HEK293T (cell line): Measurements from ENCODE around the gene PTPRM.

Source experiments
- CTCF ChIA-PET: fragments of 350-600 bp; formaldehyde crosslinking; extraction: SDS; loops from one replicate; lab custom pipeline; 2021; ENCODE audit warnings: antibody characterized with exemption, inconsistent platforms; lab: Yijun Ruan, JAX
- POLR2A ChIA-PET: fragments of 350-600 bp; formaldehyde crosslinking; extraction: SDS; loops from one replicate; lab custom pipeline; 2020; ENCODE audit warnings: antibody characterized with exemption, inconsistent platforms; lab: Yijun Ruan, JAX
- DNase-seq: peaks from one replicate; pipeline ENCODE4 v3.0.0; 2012; ENCODE audit warnings: mixed read lengths; ENCODE audit errors: extremely low spot score
- ARNT ChIP-seq: fragments of 450-650 bp; IDR thresholded peaks from 2 replicates; pipeline ENCODE4 v1.6.1; 2017; ENCODE audit warnings: mild to moderate bottlenecking
- BHLHE40 ChIP-seq: fragments of 450-650 bp; IDR thresholded peaks from 2 replicates; pipeline ENCODE4 v1.6.1; 2016; ENCODE audit warnings: mild to moderate bottlenecking, moderate library complexity, borderline replicate concordance
- CTBP1 ChIP-seq: fragments of 450-650 bp; IDR thresholded peaks from 2 replicates; pipeline ENCODE4 v1.6.1; 2016; ENCODE audit warnings: borderline replicate concordance
- ELF4 ChIP-seq: fragments of 450-650 bp; IDR thresholded peaks from 2 replicates; pipeline ENCODE4 v1.6.1; 2017; ENCODE audit warnings: antibody characterized with exemption
- FOXA1 ChIP-seq: fragments of 450-650 bp; IDR thresholded peaks from 2 replicates; pipeline ENCODE4 v1.6.1; 2016; ENCODE audit warnings: mild to moderate bottlenecking
- FOXK2 ChIP-seq: fragments of 450-650 bp; IDR thresholded peaks from 2 replicates; pipeline ENCODE4 v1.6.1; 2016; ENCODE audit warnings: mild to moderate bottlenecking
- FOXM1 ChIP-seq: fragments of 450-650 bp; IDR thresholded peaks from 2 replicates; pipeline ENCODE4 v1.6.1; 2017; ENCODE audit warnings: mild to moderate bottlenecking, borderline replicate concordance
- HDGF ChIP-seq: fragments of 450-650 bp; IDR thresholded peaks from 2 replicates; pipeline ENCODE4 v1.6.1; 2017; ENCODE audit warnings: antibody characterized with exemption, borderline replicate concordance
- L3MBTL2 ChIP-seq: fragments of 450-650 bp; conservative IDR thresholded peaks from 2 replicates; pipeline ENCODE4 v1.6.1; 2016; ENCODE audit warnings: mild to moderate bottlenecking
- LEF1 ChIP-seq: fragments of 450-650 bp; IDR thresholded peaks from 2 replicates; pipeline ENCODE4 v1.6.1; 2017; ENCODE audit warnings: mild to moderate bottlenecking, borderline replicate concordance
- NFRKB ChIP-seq: fragments of 450-650 bp; IDR thresholded peaks from 2 replicates; pipeline ENCODE4 v1.6.1; 2016; ENCODE audit warnings: mild to moderate bottlenecking, moderate library complexity
- SP1 ChIP-seq: fragments of 450-650 bp; IDR thresholded peaks from 2 replicates; pipeline ENCODE4 v1.6.1; 2017
- SUZ12 ChIP-seq: fragments of 450-650 bp; IDR thresholded peaks from 2 replicates; pipeline ENCODE4 v1.6.1; 2016; ENCODE audit warnings: mild to moderate bottlenecking
- TARDBP ChIP-seq: fragments of 450-650 bp; IDR thresholded peaks from 2 replicates; pipeline ENCODE4 v1.6.1; 2016
- ZNF384 ChIP-seq: fragments of 450-650 bp; IDR thresholded peaks from 2 replicates; pipeline ENCODE4 v1.6.1; 2016
- TF ChIP-seq, protein P1 (sequence below): fragments of 450-650 bp; IDR thresholded peaks from 2 replicates; pipeline ENCODE4 v1.6.1; 2016

PTPRM gene

DNA sequence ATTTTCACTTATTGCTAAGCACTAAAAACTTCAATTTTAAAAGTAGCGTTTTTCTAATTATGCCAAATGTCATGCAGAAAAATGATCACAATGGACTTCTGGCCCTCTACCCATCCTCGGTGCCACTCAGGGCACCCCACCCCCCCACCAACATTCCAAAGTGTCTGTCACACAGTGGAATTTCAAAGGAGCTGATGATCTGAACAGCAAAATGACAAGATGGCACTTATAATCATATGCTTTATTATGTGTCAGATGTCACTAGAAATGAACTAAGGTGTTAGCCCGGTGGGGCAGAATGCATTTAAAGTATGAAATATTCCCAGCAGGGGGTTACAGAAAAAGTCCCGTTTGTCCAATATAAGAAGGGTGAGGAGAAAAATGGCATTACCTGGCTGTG is 681.5 kb downstream of the PTPRM start:
- ChIA-PET POLR2A (no interaction called here), CTCF (no interaction called here)
- no peak for TF ChIP-seq FOXK2
- no peak for TF ChIP-seq LEF1
- no peak for TF ChIP-seq TARDBP
- TF ChIP-seq FOXA1: no peak
- DNase-seq: no peak

DNA sequence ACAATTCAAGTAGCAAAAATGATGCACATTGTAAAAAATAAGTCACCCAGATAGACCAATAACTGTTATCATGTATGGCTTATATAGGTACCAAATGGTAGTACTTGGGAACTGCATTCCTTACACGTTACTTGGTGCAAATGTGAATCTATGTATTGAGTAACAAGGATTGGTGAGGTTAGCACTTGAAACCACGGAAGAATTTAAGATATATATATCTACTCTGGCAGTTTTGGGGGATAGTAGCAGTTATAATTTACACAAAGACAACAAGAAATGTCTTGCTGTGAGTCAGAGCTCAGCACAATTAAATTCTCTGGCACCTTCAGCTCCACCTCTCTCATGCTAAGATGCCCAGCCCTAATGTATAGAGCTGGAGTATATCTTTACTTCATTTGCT is 682.7 kb downstream of the PTPRM start:
- ChIA-PET CTCF (no interaction called here), POLR2A (no interaction called here)
- TF ChIP-seq CTBP1: no peak
- no peak for TF ChIP-seq BHLHE40
- TF ChIP-seq HDGF: no peak
- no peak for TF ChIP-seq FOXA1
- TF ChIP-seq, protein P1, sequence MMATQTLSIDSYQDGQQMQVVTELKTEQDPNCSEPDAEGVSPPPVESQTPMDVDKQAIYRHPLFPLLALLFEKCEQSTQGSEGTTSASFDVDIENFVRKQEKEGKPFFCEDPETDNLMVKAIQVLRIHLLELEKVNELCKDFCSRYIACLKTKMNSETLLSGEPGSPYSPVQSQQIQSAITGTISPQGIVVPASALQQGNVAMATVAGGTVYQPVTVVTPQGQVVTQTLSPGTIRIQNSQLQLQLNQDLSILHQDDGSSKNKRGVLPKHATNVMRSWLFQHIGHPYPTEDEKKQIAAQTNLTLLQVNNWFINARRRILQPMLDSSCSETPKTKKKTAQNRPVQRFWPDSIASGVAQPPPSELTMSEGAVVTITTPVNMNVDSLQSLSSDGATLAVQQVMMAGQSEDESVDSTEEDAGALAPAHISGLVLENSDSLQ: no peak
- TF ChIP-seq SUZ12: no peak
- no peak for TF ChIP-seq TARDBP
- no peak for TF ChIP-seq ARNT
- TF ChIP-seq L3MBTL2: no peak
- TF ChIP-seq FOXM1: no peak
- TF ChIP-seq ZNF384: no peak
- no peak for TF ChIP-seq LEF1
- no peak for DNase-seq

DNA sequence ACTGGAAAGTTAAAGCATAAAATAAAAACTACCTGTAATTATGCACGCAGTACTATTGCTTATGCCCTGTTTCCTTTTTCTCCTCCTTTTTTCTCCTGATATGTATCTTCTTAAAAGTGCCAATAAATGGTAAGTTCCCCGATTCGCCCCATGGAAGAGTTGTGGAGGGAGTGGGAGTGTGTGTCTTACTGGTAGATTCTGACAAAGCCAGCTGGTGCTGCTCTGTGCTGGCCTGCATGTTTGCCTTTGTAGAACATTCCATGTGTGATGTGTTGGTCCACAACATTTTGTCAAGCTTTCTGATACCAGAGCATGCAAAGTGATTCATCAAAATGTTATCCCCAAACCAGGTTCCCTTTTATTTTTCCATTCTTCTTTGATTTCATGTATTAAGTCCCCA is 685.3 kb downstream of the PTPRM start:
- ChIA-PET POLR2A (no interaction called here), CTCF (no interaction called here)
- DNase-seq: no peak
- no peak for TF ChIP-seq ZNF384
- no peak for TF ChIP-seq L3MBTL2
- TF ChIP-seq FOXK2: no peak
- no peak for TF ChIP-seq BHLHE40
- no peak for TF ChIP-seq NFRKB
- no peak for TF ChIP-seq SP1
- TF ChIP-seq HDGF: no peak
- no peak for TF ChIP-seq LEF1
- TF ChIP-seq, protein P1: no peak
- no peak for TF ChIP-seq CTBP1
- TF ChIP-seq SUZ12: no peak
- TF ChIP-seq ARNT: no peak
- no peak for TF ChIP-seq ELF4
- TF ChIP-seq TARDBP: no peak

DNA sequence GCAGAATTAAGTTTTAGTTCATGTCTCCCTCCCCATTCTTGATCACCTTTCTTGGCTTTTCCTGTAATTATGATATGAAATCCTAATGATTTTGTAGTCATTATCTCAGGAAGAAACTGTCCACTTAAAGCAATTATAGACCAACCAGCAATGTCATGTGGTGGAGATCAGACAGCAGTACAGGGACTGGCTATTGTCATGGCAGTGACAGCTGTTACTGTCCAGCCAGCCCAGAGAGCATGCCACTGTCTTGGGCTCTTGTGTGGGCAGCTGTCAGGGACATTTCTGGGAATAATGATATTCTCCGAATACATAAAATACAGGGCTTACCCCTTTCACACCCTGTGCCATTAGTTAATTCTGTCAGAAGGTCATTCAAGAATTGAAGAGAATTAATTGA is 686.8 kb downstream of the PTPRM start:
- ChIA-PET CTCF (no interaction called here), POLR2A (no interaction called here)
- DNase-seq: no peak
- TF ChIP-seq SP1 (no peak), FOXM1 (no peak), FOXK2 (no peak)

DNA sequence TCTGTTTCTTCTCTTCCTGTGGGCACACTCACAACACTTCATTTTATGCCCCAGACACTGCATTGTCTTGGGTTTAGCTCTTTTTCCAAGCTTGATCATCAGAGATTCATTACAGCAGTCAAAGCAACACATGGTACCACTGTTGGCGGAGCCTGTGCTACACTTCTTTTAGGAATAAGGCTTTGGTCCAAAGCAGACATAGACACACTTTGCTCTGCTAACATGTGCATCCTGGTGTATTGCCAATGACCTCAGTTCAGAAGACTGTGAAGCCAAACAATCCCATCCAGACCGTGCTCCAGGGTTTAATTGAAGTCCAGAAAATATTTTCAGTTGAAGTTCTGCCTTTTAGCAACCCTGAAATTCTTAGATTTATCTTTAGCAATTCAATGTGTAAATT is 687.5 kb downstream of the PTPRM start:
- CTCF ChIA-PET: no interaction called here
- POLR2A ChIA-PET: no interaction called here
- no peak for DNase-seq
- TF ChIP-seq, protein P1: no peak
- TF ChIP-seq HDGF (no peak), L3MBTL2 (no peak), SP1 (no peak), LEF1 (no peak), FOXM1 (no peak), SUZ12 (no peak), NFRKB (no peak), CTBP1 (no peak), FOXA1 (no peak), FOXK2 (no peak), ZNF384 (no peak), ARNT (no peak), BHLHE40 (no peak), ELF4 (no peak), TARDBP (no peak)

DNA sequence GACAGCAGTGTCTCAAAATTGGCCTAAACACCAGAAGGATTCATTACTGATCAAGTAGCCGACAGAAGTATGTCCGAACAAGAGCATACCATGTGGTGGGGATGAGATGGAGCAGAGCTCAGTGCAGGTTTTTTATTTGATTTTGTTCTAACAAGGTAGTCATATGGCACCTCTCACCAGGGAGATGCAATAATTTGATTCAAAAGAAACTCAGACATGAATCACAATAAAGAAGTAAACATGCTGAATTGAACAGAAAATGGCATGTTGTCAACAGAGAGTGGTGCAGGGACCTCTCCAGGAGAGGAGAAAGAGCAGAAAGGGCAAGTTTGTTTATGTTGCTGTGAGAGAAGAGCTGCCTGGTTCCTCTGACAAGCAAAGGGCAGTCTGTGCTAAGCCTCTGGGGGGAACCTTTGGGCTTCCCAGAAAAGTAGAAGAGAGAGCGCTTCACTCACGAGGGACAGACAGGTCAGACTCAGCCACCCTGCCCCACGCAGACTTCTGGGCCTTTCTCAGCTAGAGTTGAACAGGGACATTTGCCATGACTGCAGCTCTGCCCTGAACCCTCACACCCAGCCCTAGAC is 690.8 kb downstream of the PTPRM start:
- TF ChIP-seq SUZ12 (no peak), LEF1 (no peak), HDGF (no peak)
- ChIA-PET POLR2A (no interaction called here), CTCF (no interaction called here)
- DNase-seq: no peak

DNA sequence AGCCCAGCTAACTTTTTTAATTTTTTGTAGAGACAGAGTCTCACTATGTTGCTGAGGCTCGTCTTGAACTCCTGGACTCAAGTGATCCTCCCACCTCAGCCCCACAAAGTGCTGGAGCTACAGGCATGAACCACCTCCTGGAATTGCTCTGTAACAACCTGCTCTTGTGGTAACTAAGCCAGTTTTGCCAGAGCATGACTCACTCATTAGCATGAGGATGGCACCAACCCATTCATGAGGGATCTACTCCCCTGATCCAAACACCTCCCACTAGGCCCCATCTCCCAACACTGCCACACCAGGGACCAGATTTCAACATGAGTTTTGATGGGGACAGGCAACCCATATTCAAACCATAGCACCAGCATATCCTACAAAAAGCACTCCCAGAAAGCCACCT is 693.2 kb downstream of the PTPRM start:
- ChIA-PET CTCF (no interaction called here), POLR2A (no interaction called here)
- DNase-seq: no peak
- TF ChIP-seq SP1: no peak
- TF ChIP-seq ZNF384: no peak
- TF ChIP-seq FOXM1: no peak
- TF ChIP-seq TARDBP: no peak
- TF ChIP-seq HDGF: no peak
- no peak for TF ChIP-seq ARNT
- no peak for TF ChIP-seq LEF1
- TF ChIP-seq FOXK2: no peak
- no peak for TF ChIP-seq SUZ12
